Activated CD8-positive, alpha-beta memory T cell treated with anti-CD3 and anti-CD28 coated beads, Interleukin-2, amount 50 U/mL, for 24 hours (primary cell): ENCODE measurements around the gene SMAD4.

Experiments used
- DNase-seq: peaks from one replicate; pipeline ENCODE4 v3.0.0-alpha.2; 2020; ENCODE audit errors: extremely low read depth

SMAD4 gene

GRCh38 chr18:51021226-51021965 lies 8.6 kb upstream of the SMAD4 start:
- no peak for DNase-seq

DNA sequence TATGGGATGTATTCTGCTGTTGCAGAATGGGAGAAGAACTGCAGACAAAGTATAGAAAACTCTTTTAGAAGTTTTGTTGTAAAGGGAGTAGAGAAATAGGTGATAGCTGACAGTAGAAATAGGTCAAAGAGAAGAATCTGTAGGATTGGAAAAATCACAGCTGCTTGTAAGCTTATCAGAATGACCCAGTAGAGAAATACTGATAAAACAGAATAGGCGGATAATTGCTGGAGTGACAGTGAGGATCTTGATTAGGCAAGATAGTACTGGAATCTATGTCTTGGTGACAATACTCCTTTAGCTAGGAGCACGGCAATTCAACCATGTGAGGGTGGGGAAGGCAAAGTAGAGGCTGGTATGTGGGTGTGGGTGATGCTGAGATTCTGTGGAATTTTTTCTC lies 4.5 kb upstream of the SMAD4 start:
- no peak for DNase-seq

- no peak for DNase-seq
Observed at GRCh38 chr18:51028201-51028805, 1.7 kb upstream of the SMAD4 start.

GRCh38 chr18:51029378-51029693 lies 677 bp upstream of the SMAD4 start:
- DNase-seq, result no peak

DNA sequence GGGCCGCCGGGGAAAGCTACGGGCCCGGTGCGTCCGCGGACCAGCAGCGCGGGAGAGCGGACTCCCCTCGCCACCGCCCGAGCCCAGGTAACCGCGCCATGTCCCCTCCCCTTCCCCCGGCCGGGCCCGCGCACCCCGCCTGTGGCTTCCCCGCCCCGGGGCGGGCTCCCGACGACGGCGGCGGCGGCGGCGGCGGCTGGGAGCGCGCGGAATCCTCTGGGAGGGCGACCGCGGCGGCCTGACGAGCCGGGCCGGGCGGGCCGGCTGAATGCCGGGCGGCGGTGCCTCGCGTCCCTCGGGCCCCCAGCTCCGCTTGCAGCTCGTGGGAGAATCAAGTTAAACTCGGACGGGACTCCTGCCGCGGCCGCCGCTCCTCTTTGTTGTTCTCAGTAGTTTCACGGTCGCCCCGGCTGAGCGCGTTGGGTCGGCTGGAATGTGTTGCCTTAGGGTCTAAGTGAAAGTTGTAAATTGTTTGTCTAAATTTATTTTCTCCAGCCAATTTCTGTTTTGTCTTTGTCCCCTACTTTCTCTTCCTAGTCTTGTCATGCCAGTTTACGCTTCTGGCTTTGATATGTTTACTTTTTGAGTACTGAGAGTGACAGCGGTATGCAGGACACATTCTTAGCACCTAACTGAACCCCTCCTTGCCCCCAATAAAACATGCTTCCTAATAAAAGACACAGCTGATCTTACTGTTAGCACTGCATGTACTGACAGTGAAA lies 685 bp downstream of the SMAD4 start:
- DNase-seq, result no peak

GRCh38 chr18:51032193-51032592 lies 2.2 kb downstream of the SMAD4 start:
- no peak for DNase-seq

DNA sequence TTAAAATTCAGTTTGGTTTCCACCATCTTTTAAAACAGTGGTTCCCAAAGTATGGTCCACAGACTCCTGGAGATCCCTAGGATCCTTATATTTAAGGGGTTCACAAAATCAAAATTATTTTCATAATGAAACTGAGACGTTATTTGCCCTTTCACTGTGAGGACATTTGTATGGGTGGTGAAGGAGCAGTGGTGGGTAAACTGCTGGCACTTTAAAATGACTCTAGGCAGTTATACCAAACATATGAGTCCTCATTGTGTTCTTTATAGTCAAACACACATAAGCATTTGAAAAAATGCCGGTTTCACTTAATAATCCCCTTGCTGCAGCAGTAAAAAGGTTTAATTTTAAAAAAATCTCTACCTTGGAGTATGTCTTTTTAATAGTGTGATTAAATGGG lies 7.2 kb downstream of the SMAD4 start:
- no peak for DNase-seq

- DNase-seq, result no peak
Observed at GRCh38 chr18:51038110-51038509, 8.1 kb downstream of the SMAD4 start.

- DNase-seq, result no peak
Observed at GRCh38 chr18:51039138-51040112, 9.4 kb downstream of the SMAD4 start.

- no peak for DNase-seq
Observed at GRCh38 chr18:51041677-51042352, 11.8 kb downstream of the SMAD4 start.

DNA sequence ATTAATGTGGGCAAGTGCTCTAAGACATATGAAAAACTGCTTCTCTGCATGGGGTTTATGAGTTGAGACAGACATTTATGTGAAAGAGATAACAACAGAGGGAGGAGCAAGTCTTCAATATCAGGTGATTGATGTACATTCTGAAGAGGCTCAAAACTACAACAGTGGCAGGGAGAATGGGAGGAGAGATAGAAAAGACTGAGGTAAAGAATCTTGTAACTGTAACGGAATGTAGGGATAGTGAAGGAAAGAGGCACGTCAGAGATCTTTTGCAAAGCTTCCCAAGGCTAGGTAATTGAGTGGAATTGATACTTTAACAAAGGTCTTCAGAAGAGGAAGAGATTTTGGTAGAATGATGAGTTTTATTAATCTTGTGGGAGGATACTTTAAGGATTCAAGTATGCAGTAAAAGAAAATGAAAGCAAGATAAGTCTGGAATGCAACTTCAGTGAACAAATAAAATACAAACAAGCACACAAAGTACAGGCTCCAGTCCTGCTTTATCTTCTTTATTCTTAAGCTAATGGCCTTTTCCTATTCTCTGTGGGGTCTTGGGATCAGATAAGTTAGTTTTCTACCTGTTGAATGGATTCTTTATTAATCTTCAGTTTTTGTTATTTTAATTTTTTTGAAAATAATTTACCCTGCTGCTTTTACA lies 15.0 kb downstream of the SMAD4 start:
- DNase-seq, result no peak

DNA sequence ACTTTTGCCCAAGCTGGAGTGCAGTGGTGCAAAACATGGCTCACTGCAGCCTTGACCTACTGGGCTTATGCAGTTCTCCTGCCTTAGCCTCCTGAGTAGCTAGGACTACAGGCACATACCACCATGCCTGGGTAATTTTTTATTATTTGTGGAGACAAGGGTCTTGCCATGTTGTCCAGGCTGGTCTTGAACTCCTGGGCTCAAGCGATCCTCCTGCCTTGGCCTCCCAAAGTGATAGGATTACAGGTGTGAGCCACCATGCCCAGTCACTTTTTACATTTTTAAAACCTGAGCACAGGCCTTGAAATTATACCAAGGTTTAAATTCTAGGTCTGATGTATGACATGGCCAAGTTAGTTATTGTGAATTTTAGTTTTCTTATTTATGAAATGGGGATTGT lies 18.2 kb downstream of the SMAD4 start:
- DNase-seq, result no peak

- no peak for DNase-seq
Observed at GRCh38 chr18:51049137-51049536, 19.1 kb downstream of the SMAD4 start.

DNA sequence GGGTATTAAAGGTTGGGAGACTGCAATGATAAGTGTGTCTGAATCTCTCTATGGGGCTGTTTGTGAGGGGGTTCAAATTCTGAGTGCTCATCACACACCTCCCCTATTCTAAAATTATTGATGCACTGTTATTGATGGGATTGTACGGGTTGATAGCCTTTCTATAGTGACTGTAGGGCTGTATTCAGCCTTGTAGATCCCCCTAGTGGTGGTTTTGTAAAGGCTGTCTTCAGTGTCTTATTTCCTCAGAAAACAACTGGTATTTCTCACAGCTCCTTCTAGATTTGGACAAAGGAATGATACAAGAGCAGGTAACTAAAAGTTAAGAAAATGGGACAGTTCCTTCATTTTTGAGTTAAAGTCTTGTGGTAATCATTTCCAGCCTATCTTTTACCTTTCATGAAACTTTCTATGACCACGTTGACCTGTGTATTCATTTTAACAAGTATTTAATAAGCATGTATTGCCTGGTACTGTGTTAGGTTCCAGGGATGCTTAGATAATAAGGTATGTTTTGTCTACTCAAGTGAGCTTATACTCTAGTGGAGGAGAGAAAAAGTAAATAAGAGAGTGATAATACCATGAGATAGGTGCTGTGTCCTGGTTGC lies 21.2 kb downstream of the SMAD4 start:
- DNase-seq, result no peak

DNA sequence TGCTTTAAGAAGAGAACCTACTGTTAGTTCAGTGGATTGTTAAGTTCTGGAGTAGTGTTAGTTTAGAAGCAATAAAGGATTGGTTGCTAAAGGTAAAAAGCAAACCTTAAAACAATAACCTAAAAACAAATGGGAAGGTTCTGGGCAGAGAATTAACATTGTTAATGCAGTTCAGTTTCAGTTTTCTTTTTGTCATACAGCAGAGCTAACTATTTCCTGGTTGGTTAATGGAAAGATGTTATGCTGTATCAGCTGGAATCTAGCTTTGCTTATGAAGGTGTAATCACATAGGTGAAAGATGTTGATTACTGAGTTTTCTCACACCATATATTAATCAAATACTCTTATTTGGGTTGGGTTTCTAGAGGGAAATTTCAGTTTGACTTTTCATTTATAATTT lies 23.8 kb downstream of the SMAD4 start:
- no peak for DNase-seq

- DNase-seq, result no peak
Observed at GRCh38 chr18:51054764-51055163, 24.8 kb downstream of the SMAD4 start.

GRCh38 chr18:51059969-51060368 lies 30.0 kb downstream of the SMAD4 start:
- no peak for DNase-seq

DNA sequence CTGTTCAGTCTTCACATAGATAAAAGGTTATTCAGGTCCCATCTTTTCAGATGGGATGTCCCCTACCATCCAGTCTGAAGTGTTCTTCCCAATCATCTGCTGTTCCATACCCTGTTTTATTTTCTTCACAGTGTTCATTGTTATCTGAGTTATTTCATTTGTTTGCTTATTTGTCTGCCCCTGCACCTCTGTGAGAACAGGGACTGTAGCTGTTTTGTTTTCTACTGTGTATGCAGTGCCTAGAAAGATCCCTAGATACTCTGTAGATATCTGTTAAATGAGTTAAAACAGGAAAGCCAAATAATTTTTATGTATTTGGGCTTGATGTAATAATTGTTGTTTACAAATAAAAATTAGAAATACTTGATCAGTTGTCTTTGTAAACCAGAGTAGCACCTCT lies 34.2 kb downstream of the SMAD4 start:
- no peak for DNase-seq

GRCh38 chr18:51066273-51066672 lies 36.3 kb downstream of the SMAD4 start:
- DNase-seq, result no peak

DNA sequence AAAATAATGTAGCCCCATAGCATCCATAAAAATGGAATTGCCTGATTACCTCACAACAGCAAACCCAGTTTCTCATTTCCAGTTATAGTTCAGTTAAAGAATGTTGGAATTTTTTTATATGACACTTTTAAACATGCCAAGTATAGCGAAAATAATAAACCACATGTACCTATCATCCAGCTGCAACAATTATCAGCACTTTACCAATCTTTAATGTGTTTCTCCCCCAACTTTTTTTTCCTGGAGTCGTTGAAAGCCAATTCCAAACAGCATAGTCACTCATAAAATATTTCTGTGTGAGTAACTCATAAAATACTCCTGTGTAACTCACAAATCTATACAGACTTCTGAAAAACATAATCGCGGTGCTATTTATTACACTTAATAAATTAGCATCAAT lies 38.1 kb downstream of the SMAD4 start:
- DNase-seq, result no peak

DNA sequence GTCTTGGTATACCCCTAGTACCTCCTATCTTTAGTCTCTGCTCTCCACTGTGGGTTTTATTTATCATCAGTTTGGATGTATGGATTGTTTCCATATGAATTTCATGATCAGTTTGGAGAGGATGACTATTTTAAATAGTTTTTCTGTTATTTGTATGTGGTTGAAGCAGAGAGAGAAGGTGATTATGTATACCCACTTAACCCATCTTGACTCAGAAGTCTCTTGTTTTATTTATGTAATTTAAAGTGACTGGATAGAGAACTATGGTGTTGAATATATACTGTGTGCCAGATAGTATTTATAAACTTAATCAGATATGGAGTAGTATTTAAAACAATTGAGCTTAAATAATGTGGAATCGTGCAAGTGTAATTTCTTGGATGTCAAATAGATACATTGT lies 39.9 kb downstream of the SMAD4 start:
- DNase-seq, result no peak
